K562 (cell line): ENCODE results near the gene LATS2.

Experiments used
- BHLHE40 ChIP-seq: IDR thresholded peaks from 2 replicates; pipeline ENCODE4 v1.6.1; 2011; ENCODE audit warnings: low read length, improper control_type of control experiment
- NFE2L1 ChIP-seq: fragments of 450-650 bp; IDR thresholded peaks from 2 replicates; pipeline ENCODE4 v1.6.1; 2016; ENCODE audit warnings: missing genetic modification characterization, low read depth, mild to moderate bottlenecking, missing compliant biosample characterization, moderate library complexity, borderline replicate concordance
- POLR2AphosphoS2 ChIP-seq: IDR thresholded peaks from 2 replicates; pipeline ENCODE4 v1.6.1; 2012; ENCODE audit warnings: low read length, improper control_type of control experiment
- TFAM ChIP-seq: fragments of 250-450 bp; sonication (Bioruptor Pico); conservative IDR thresholded peaks from 2 replicates; pipeline ENCODE4 v1.5.0; 2021; ENCODE audit warnings: mild to moderate bottlenecking, moderate library complexity
- ZKSCAN1 ChIP-seq: fragments of 150-350 bp; IDR thresholded peaks from 2 replicates; pipeline ENCODE4 v1.6.1; 2016; ENCODE audit warnings: low read depth, low read length
- ZNF140 ChIP-seq: fragments of 250-450 bp; sonication (Bioruptor Pico); IDR thresholded peaks from 2 replicates; pipeline ENCODE4 v1.8.0; 2021; ENCODE audit warnings: moderate library complexity, mild to moderate bottlenecking, inconsistent platforms

GRCh38 chr13:21100211-21100610 lies 38.8 kb upstream of the LATS2 start:
- TF ChIP-seq ZKSCAN1 = no peak
- TF ChIP-seq BHLHE40 = no peak
- TF ChIP-seq NFE2L1 (tag) = no peak
- no peak for TF ChIP-seq POLR2AphosphoS2
- no peak for TF ChIP-seq ZNF140 (CRISPR knock-in tag)
- TF ChIP-seq TFAM (CRISPR knock-in tag) = no peak
